Epithelial cell of prostate (primary cell): ENCODE measurements around the gene DEPP1.

Experiments used
- DNase-seq: peaks from one replicate; pipeline ENCODE4 v3.0.0-alpha.2; 2011; ENCODE audit warnings: low read depth, low spot score
- H3K27ac ChIP-seq: fragments of 450-650 bp; 2 replicates; pipeline ENCODE4 v1.5.1; 2017; ENCODE audit warnings: mild to moderate bottlenecking

DEPP1 gene

DNA sequence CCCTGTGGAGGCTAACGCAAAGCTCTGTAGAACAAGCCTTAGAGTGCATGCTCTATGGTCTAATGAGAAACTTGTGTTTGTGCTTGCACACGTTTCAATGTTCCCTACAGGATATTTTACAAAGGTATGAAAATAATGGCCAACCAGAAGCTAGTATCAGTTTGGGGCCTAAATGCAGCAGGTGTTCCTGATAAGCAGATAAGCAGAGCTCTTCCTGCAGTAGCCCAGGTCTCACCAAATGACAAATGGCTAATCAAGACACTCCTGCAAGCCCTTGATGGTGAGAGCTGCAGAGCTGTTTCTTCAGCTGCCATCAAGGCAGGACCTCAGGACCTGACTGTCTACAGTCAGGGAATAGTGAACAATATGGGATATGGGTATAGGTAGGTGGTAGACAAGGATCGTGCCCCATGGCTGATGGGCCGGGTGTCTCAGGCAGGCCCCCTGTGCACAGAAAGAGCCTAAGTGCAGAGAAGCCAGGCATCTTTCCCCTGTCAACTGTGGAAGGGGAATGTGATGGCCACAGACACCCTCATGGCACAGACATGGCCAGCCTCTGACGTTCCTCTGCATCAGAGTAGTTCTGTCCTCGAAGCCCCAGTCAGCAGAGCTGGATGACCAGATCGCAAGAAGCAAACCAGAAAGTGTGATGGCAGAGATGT lies 42.2 kb downstream of the DEPP1 start:
- no peak for DNase-seq
- H3K27ac ChIP-seq = no peak overlapping the region

DNA sequence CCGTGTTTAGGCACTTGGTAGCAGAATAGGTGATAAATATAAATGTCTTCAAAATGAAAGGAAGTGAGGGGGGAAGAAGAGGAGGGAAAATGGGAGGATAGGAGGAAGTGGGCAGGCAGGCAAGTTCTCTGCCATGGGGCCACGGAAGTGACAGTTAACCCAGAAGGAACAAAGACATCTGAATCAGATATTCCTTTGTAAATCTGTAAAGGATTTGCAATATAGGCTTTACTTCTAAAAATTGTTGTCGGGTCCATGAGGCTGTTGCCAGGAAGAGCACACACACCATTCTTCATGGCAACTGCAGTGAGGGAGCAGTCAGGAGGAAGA lies 42.7 kb downstream of the DEPP1 start:
- H3K27ac ChIP-seq = no peak overlapping the region
- DNase-seq = no peak

DNA sequence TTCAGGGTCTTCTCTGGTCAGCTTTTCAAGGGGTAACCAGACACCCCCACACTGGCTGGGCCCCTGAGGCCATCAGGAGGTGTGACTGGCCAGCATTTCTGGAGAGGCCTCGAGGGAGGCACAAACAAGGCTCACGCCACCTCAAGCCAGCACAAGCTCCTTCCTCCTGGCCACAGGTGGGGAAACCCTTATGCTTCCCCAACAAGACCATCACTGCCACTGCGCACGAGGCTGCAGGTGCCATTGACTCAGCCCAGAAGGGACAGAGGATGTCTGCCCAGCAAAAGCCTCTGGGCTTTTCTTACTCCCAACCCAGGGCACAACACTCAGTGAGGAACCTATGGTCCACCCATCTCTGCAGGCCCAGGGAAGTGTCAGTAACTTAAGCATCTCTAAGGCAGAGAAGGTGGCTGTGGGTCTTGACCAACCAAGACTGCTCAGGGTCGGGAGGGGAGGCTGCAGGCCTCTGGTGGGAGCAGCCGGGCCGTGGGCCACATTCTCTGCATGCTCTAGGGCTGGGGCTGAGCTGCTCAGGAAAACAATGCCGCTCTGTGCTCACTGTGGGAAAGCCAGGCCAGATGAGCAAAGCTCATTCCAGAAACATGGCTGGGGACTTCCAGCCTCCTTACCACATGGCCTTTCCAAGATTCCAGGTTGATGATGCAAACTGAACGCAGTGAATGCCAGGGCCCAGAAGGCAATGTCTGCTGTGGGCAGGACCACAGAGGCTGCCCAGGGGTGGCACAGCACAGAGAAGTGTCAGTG lies 43.2 kb downstream of the DEPP1 start:
- no peak for DNase-seq
- no peak overlapping the region for H3K27ac ChIP-seq

DNA sequence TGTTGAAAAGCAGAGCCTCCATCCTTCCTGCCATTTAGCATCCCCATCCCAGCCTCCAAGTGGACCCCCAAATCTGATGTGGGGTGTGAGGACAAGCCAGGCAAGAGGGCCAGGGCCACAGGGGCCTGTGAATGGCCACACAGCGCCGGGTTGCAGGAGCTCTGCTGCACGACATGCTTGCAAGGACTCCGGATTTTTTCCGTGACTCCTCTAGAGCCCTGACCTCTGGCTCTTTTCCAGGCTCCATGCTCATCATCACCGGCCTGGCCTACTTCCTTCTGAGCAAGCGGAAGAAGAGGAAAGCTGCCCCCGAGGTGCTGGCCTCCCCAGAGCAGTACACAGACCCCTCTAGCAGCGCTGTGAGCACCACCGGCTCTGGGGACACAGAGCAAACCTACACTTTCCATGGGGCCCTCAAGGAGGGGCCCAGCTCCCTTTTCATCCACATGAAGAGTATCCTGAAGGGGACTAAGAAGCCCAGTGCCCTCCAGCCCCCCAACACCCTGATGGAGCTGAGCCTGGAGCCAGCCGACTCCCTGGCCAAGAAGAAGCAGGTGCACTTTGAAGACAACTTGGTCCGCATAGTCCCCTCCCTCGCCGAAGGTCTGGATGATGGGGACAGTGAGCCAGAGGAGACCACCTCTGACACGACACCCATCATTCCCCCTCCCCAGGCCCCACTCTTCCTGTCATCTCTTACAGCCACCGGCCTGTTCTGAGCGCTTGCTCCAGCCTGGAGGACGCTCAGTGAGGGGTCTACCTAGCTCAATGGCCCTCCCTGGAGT lies 44.0 kb downstream of the DEPP1 start:
- H3K27ac ChIP-seq = no peak overlapping the region
- DNase-seq = no peak

DNA sequence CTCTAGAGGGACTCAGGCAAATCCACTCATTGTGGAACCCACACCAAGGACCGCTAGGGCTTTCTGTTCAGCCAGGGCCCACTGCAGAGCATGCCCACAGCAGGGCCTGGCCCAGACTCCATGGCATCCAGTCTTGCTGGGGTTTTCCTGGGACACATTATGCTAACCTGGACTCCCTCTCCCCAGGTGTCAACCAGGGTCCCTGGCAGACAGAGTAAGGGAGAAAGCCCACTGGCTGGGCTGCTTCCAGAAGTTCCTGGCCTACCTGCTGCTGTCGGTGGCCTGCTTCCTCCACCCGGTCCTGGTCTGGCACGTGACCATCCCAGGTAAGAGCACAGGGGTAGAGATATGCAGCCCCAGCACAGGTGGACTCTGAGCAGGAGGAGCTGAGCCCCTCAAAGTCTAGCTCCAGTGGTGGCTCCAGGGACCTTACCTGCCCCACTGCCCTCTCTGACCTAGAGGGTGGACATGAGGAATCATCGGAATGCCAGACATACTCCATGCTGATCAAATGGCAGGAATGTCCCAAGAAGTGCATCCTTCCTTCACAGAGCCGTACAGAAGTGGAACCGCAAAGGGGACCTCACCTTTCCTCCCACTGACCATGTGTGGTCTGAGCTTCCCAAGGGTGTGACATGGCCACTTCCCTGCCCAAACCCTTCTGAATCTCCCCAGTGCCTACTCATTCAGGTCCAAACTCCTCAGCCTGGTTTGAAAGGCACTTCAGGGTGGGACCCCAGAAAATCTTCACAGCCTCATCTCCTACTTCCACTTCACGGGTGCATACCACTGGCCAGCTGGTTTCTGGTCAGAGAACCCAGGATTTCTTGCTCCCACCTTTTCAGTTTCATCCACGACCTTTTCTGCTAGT lies 44.9 kb downstream of the DEPP1 start:
- no peak overlapping the region for H3K27ac ChIP-seq
- no peak for DNase-seq

DNA sequence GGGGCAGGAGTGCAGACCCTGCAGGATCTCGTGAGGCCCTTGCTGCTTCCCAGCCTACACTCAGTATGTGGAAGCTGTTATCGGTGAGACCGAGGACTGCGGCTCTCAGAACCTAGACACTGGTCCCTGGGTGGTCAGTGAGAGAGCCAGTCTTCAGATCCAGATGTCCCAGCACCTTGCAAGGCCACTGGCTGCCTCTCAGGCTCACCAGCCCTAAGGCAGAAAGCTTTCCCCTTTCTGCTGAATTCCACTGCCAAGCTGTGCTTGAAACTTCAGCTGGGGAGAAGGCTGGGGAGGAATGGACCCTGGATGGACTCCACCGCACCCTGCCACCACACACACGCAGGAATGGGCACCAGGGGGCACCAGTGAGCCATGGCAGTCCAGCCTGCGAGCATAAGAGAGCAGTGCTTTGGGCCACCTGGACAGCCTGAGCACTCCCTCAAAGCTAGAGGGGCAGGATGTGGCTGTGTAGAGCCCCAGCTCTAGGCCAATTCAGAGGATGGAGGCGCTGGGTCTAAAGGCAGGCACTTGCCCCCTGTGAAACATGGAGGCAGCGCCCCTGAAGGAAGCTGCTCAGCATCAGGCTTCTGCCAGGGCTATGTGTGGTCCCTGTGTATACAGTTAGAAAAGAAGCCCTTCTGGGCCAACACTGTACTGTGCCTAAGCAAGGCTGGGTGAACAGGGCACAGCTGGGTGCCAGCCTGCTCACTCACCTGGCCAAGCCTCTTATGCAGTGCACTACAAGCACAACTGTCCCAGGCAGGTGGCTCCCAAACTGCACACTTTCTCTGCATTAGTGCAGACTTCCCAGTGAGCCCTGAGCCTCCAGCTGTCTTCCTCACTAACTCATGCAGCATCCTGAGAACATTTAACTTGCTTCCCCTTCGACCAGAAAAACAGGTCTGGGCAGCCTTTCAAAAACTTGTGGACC lies 45.8 kb downstream of the DEPP1 start:
- no peak overlapping the region for H3K27ac ChIP-seq

DNA sequence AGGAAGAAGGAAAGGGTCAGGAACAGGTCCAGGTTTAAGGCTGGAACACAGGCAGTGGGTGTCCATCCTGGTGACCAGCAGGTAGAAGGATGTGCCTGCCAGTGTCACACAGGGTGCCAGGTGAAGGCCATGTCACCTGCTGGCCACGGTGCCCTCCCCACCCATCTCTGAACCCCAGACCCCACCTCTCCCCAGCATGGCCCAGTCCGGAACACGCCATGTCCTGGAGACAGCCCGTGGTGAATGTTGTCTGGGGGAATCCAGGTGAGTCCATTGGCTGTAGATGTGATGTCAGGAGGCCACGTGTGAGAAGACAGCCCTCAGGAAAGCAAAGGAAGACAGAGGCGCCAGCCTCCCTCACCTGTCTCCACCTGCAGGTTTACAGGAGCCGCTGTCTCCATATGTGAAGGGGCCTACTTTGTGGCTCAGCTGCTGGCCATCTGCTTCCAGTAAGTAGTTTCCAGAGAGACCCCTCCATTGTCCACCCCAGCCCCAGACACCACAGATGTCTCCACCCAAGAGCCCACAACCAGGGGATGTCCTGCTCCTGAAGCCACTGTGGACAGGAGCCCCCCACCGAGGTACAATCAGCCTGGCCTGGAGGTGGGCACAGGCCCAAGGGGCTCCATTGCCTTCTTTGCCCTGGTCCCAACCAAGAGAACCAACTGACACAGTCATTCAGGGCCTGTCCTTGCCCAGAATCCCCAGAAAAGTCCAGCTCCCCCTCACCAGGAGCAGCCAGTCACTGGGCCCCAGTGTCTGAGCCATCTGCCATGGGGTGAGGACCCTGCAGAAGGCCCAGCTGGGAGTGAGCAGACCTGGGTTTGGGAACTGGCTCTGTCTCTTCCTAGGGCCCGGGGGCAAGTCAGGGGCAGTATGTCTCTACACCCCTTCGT lies 46.7 kb downstream of the DEPP1 start:
- no peak overlapping the region for H3K27ac ChIP-seq
- DNase-seq = no peak

More for the DNA sequence above, 45.8 kb downstream of the DEPP1 start:
- DNase-seq = no peak

DNA sequence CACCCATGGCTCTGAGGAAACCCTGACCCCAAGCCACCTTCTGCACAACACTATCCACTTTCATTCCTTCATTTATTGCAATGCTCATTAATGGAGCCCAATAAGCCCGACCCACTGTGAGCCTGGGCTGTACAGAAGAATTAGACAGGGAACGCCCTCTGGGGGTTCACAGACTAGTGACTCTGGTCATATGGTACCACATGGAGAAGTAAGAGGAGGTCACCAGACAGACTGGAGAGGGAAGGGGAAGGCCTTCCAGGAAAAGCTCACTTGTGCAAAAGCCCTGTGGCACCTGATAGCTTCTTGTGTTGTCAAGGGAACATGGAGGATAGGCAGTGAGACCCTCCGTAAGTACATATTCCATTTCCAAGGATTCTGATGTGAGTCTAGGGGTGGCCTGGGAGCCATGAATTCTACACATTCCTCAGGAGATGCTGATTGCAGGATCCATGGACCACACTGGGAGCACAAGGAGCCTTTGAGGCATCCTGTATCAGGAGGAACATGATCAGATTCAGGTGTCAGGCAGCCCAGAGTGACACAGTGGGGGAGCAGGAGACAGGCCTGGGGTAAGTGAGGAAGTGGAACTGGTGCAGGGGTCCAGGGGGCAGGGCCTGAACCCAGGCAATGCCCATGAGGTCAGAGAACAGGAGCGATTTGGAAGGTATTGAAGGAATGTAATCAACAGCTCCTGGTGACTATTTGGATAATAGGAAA lies 47.5 kb downstream of the DEPP1 start:
- H3K27ac ChIP-seq = no peak overlapping the region
- DNase-seq = no peak

DNA sequence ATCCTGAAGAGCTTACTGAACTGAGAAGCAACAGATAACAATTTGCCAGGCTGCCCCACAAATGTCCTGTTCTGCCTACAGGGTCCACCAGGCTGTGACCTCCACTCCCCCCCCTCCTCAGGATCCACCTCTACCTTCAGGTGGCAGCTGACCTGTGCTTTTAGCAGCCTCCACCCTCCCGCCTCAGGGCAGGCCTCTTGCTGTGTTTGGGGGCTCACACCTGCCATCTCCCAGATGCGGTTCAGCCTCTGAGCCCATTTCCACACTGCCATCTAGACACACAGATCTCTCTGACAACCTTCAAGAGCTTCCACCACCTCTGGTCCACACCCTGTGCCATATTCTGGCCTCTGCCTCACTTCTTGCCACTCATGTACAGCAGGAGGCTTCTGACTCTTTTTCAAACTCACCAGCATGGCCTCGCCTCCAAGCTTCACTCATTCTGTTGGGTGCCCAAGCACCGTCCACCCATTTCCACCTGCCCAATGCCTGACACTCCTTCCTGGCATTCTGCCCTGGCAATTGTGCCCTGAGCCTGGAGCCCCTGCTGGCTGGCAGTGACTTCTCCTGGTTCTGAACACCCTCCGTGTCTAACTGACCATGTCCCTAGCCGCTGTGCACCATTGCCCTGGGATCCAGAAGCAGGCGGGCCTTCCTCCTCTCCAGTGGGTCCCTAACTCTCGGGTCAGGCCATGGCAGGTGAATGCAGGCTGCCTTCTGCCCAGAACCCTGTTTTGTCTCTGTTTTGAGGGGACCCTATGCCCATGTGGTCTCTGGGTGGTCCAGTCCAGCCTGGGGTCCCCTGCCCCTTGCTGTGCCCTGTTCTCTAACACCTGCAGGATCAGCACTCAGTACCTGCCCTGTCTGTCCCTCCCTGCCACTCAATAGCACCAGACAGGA lies 49.0 kb downstream of the DEPP1 start:
- no peak for DNase-seq

DNA sequence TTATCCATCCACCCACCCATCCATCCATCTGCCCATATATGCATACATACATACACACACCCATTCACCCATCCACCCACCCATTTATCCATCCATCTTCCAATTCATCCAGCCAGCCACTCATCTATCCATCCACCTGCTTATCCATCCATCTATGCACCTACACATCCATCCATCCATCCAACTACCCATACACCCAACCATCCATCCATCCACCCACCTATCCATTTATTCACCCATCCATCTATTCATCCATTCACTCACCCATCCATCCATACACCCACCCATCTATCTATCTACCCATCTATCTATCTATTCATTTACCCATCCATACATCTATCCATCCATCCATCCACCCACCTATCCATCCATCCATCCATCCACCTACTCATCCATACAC lies 50.1 kb downstream of the DEPP1 start:
- no peak for DNase-seq
- H3K27ac ChIP-seq = no peak overlapping the region

More for the DNA sequence above, 49.0 kb downstream of the DEPP1 start:
- no peak overlapping the region for H3K27ac ChIP-seq

DNA sequence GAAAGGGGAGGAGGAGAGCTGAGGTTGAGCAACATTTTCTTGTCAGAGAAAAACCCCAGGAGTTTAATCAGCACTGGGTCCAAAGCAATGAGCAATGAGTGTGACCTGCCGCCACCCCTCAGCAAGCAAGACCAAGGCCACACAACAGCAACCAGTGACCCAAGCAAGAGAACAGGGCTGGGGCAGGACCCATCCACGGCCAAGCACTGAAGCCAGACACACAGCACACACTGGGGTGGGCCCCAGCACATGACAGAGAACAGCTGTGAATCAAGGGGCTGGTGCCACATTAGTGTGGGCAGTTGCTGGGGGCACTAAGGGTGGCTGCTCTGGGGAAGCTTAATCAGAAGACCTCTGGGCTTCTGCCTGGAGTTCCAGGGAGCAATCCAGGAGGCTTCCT lies 51.3 kb downstream of the DEPP1 start:
- peak; percentile 33 for DNase-seq
- H3K27ac ChIP-seq = no peak overlapping the region

DNA sequence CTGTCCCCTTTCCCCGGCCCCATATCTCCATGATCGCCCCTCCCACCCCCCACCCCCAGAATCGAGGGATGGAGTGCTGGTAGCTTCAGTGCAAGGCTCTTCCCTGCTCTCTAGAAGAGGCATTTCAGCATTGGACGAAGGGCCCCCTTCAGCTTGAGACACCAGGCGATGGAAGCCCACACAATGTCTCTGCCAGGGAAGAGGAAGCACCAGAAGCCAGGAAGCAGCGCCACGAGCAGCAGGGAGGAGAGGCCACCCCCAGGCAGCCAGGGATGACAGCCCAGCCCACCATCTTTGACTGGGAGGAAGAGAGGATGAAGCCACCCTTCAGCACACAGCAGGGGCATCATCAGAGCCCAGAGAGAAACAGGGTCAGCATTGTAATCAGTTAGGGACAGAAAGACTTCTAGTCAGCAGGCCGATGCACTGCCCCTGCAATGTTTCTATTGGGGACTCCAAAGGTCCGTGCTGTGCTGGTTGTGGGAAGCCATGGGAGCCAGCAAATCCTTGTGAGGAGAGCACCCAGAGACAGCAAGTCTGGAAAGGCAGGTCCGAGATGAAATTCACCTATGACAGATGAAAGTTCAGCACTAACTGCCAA lies 51.8 kb downstream of the DEPP1 start:
- no peak for DNase-seq
- no peak overlapping the region for H3K27ac ChIP-seq
